ENCODE data around the gene DPF1.

Gene DPF1

GRCh38 chr19:38193445-38193844, 30.6 kb downstream of the DPF1 start:
- CTCF ChIA-PET: no interaction called here
- TF ChIP-seq ELF4 (IDR thresholded peaks at IDR 0.05): no peak
- no peak for TF ChIP-seq FOXK2 (IDR thresholded peaks at IDR 0.05)
- TF ChIP-seq CTBP1 (IDR thresholded peaks at IDR 0.05; ENCODE audit: borderline replicate concordance): no peak
- TF ChIP-seq PKNOX1 (IDR thresholded peaks at IDR 0.05): no peak
- TF ChIP-seq SUZ12 (IDR thresholded peaks at IDR 0.05): no peak
- TF ChIP-seq NFRKB (IDR thresholded peaks at IDR 0.05): no peak
- TF ChIP-seq TARDBP (IDR thresholded peaks at IDR 0.05): no peak
- TF ChIP-seq HDGF (IDR thresholded peaks at IDR 0.05; ENCODE audit: borderline replicate concordance): no peak
- TF ChIP-seq LEF1 (IDR thresholded peaks at IDR 0.05; ENCODE audit: borderline replicate concordance): no peak
- no peak for TF ChIP-seq ZNF384 (IDR thresholded peaks at IDR 0.05)
- TF ChIP-seq FOXM1 (IDR thresholded peaks at IDR 0.05; ENCODE audit: borderline replicate concordance): no peak
- POLR2A ChIA-PET: no interaction called here
- no peak for DNase-seq (ENCODE audit: extremely low spot score)

GRCh38 chr19:38191747-38192146, 32.3 kb downstream of the DPF1 start:
- no peak for TF ChIP-seq TARDBP (IDR thresholded peaks at IDR 0.05)
- TF ChIP-seq HDGF (IDR thresholded peaks at IDR 0.05; ENCODE audit: borderline replicate concordance): no peak
- TF ChIP-seq FOXK2 (IDR thresholded peaks at IDR 0.05): no peak
- TF ChIP-seq NFRKB (IDR thresholded peaks at IDR 0.05): no peak
- no peak for TF ChIP-seq SUZ12 (IDR thresholded peaks at IDR 0.05)
- TF ChIP-seq FOXA1 (IDR thresholded peaks at IDR 0.05): no peak
- ChIA-PET POLR2A (no interaction called here), CTCF (no interaction called here)
- DNase-seq (ENCODE audit: extremely low spot score): no peak

- ChIA-PET CTCF (no interaction called here), POLR2A (no interaction called here)
- no peak for DNase-seq (ENCODE audit: extremely low spot score)
- TF ChIP-seq TARDBP (IDR thresholded peaks at IDR 0.05) (no peak), HDGF (IDR thresholded peaks at IDR 0.05; ENCODE audit: borderline replicate concordance) (no peak), PKNOX1 (IDR thresholded peaks at IDR 0.05) (no peak), FOXA1 (IDR thresholded peaks at IDR 0.05) (no peak), FOXM1 (IDR thresholded peaks at IDR 0.05; ENCODE audit: borderline replicate concordance) (no peak), NFRKB (IDR thresholded peaks at IDR 0.05) (no peak), ZNF384 (IDR thresholded peaks at IDR 0.05) (no peak), BHLHE40 (IDR thresholded peaks at IDR 0.05; ENCODE audit: borderline replicate concordance) (no peak), ARNT (IDR thresholded peaks at IDR 0.05) (no peak), CTBP1 (IDR thresholded peaks at IDR 0.05; ENCODE audit: borderline replicate concordance) (no peak), SP1 (IDR thresholded peaks at IDR 0.05) (no peak), L3MBTL2 (conservative IDR thresholded peaks at IDR 0.05) (no peak)
Observed at GRCh38 chr19:38190793-38191192, 33.2 kb downstream of the DPF1 start.

- CTCF ChIA-PET: no interaction called here
Observed at GRCh38 chr19:38190061-38190460, 34.0 kb downstream of the DPF1 start.

GRCh38 chr19:38185562-38185961, 38.5 kb downstream of the DPF1 start:
- DNase-seq (ENCODE audit: extremely low spot score): no peak
- no peak for TF ChIP-seq CTBP1 (IDR thresholded peaks at IDR 0.05; ENCODE audit: borderline replicate concordance)
- TF ChIP-seq TARDBP (IDR thresholded peaks at IDR 0.05): no peak
- TF ChIP-seq LEF1 (IDR thresholded peaks at IDR 0.05; ENCODE audit: borderline replicate concordance): no peak
- TF ChIP-seq FOXA1 (IDR thresholded peaks at IDR 0.05): no peak
- TF ChIP-seq NFRKB (IDR thresholded peaks at IDR 0.05): no peak
- POLR2A ChIA-PET: no interaction called here
- CTCF ChIA-PET: no interaction called here

More at GRCh38 chr19:38190061-38190460, 34.0 kb downstream of the DPF1 start:
- TF ChIP-seq BHLHE40 (IDR thresholded peaks at IDR 0.05; ENCODE audit: borderline replicate concordance): no peak
- no peak for TF ChIP-seq HDGF (IDR thresholded peaks at IDR 0.05; ENCODE audit: borderline replicate concordance)
- no peak for TF ChIP-seq ARNT (IDR thresholded peaks at IDR 0.05)
- no peak for TF ChIP-seq CTBP1 (IDR thresholded peaks at IDR 0.05; ENCODE audit: borderline replicate concordance)
- no peak for TF ChIP-seq TARDBP (IDR thresholded peaks at IDR 0.05)
- no peak for TF ChIP-seq SP1 (IDR thresholded peaks at IDR 0.05)
- TF ChIP-seq FOXM1 (IDR thresholded peaks at IDR 0.05; ENCODE audit: borderline replicate concordance): no peak
- TF ChIP-seq L3MBTL2 (conservative IDR thresholded peaks at IDR 0.05): no peak
- no peak for TF ChIP-seq FOXK2 (IDR thresholded peaks at IDR 0.05)
- no peak for TF ChIP-seq NFRKB (IDR thresholded peaks at IDR 0.05)
- TF ChIP-seq ZNF384 (IDR thresholded peaks at IDR 0.05): no peak
- no peak for TF ChIP-seq PKNOX1 (IDR thresholded peaks at IDR 0.05)
- no peak for TF ChIP-seq LEF1 (IDR thresholded peaks at IDR 0.05; ENCODE audit: borderline replicate concordance)
- no peak for DNase-seq (ENCODE audit: extremely low spot score)
- POLR2A ChIA-PET: no interaction called here

- no peak for DNase-seq (ENCODE audit: extremely low spot score)
- TF ChIP-seq L3MBTL2 (conservative IDR thresholded peaks at IDR 0.05) (no peak), NFRKB (IDR thresholded peaks at IDR 0.05) (no peak), CTBP1 (IDR thresholded peaks at IDR 0.05; ENCODE audit: borderline replicate concordance) (no peak)
- CTCF ChIA-PET: no interaction called here
- POLR2A ChIA-PET: no interaction called here
Observed at GRCh38 chr19:38184815-38185214, 39.2 kb downstream of the DPF1 start.

GRCh38 chr19:38183251-38183897, 40.6 kb downstream of the DPF1 start:
- DNase-seq (ENCODE audit: extremely low spot score): no peak
- ChIA-PET CTCF (no interaction called here), POLR2A (no interaction called here)
- TF ChIP-seq FOXA1 (IDR thresholded peaks at IDR 0.05) (no peak), ELF4 (IDR thresholded peaks at IDR 0.05) (no peak)

Data from HEK293T (cell line).